HG02981 (cell line): ENCODE measurements around the gene ZNF195.
A peak's percentile ranks its signal among the peaks of the same experiment; 100 is the strongest.
"Not testable (repeated sequence)": the region's sequence is repeated elsewhere in the genome, so short reads cannot be mapped to it uniquely, and the experiment has no call there.

ENCODE experiments used
- ATAC-seq: cut with Tn5 transposase; IDR thresholded peaks from one replicate; pipeline ENCODE4 v1.9.1; 2021; ENCODE audit warnings: mild to moderate bottlenecking, moderate library complexity; ENCODE audit not compliant: unreplicated experiment

Gene ZNF195

DNA sequence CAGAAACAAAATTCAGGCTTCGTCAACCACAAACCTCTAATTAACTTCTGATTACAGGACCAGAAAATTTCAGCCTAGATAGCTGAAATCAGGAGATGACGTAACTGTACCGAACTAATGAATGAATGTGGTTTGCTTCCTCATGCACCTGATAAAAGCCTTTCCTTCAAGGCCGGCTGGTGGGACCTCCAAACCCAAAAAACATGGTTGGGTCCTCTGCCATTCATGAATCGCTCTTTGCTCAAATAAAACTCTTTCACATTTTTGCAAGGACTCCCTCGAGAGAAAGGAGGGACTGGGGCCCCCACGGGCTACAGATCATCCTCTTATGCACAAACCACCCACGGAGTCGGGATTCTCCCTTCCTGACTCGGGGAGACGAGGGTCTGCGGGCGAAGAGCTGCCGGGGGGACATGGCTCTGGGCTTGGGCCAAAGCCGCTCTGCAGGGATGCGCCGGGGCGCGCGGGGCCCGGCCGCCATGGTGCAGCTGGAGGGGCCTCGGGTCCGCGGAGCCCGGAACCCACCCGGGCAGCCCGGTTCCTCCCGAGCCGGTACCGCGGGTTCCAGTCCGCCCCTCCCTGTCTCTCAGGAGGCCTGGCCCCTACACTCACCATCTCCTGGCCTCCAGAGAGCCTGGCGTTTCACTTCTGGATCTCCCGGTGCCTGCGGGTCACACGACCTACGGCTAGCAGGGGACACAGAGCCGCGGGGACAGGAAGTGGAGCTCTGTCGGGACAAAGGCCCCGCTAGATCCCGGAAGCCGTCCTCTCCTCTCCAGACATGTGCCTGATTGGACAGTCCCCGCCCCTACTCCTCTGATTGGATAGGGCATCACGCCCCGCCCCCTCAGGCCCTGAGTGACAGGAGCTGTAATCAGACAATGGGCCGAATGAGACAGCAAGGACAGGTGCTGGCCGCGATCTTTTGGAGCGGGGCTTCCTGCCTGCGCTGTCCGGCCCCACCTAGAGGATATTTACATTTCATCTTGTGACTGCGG, at the start of gene ZNF195:
Gene ZNF195, minus strand, starts transcription at position 721 of the 998 bp plus-strand sequence. Its CDS starts 106 bp downstream, at position 615.
- peak; percentile 98 for ATAC-seq

DNA sequence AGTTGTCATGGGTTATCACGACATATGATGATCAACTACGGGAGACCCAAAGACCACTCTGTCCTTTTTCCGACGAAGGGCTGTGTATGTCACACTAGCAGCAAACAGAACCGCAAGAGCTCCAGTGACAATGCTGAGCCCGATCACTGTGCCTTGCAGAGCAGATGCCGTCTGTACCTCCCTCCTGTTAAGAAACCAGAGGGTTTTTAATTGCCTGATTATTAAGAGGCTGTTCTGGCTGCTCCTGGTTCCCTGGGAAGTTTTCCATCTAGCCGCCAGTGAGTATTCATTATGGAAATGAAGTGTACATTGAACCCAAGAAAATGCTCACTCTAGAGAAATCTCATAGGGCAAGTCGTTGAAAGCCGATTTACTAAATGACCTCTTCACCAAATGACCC, 49.1 kb upstream of the ZNF195 start:
- not testable (repeated sequence) for ATAC-seq

DNA sequence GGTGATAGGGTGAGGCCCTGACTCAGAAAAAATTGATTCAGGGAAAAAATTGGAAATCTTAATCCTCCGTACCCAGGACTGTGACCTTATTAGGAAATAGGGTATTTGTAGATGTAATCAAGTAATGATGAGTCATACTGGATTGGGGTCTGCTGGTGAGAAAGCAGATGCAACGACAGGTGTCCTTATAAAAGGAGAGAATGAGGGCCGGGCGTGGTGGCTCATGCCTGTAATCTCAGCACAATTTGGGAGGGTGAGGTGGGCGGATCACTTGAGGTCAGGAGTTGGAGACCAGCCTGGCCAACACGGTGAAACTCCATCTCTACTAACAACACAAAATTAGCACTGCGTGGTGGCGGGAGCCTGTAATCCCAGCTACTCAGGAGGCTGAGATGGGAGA, 47.6 kb upstream of the ZNF195 start:
- not testable (repeated sequence) for ATAC-seq

DNA sequence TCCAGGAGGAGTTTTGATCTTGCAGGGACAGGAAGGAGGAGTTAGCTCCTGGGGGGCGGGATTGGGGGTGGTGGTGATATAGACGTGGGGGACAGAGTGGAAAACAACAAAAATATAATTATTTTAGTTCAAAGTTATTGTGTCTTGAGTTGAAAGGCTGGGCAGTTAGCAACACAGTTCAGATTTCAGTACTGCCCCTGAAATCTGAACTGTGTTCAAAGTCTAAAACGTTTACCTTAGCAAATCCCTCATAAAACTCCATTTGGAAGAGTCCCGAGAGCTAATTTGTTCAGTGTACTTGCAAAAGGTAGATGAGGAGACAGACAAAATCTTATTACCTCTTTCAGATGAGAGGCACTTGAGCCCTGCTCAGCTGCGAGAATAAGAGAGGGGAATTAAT, 45.0 kb upstream of the ZNF195 start:
- not testable (repeated sequence) for ATAC-seq

DNA sequence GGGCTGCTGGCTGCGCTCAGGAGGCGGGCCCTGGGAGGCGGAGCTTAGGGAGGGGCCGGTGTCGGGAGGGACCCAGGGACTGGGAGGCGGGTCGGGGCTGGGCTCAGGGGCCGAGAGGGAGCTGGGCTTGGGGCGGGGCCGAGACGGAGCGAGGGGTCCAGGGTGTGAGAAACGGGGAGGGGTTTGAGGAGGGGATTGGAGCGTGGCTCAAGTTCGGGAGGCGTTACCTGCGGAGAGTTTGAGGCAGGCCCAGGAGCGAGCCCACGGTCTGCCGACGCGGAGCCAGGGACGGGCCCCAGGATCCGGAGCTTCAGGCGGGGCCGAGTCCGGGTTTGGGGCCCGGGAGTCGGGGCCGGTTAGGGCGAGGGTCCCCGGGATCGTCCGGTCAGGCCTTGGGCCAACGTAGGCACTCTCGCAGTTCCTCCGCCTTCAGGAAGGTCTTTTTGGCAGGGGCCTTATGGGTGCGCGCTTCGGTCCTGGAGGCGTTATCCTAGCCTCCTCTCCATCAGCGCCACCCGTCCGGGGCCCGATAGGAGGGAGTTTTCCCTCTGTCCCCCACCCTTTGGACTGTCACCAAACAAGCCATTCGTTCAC, 44.3 kb upstream of the ZNF195 start:
- ATAC-seq, result not testable (repeated sequence)

DNA sequence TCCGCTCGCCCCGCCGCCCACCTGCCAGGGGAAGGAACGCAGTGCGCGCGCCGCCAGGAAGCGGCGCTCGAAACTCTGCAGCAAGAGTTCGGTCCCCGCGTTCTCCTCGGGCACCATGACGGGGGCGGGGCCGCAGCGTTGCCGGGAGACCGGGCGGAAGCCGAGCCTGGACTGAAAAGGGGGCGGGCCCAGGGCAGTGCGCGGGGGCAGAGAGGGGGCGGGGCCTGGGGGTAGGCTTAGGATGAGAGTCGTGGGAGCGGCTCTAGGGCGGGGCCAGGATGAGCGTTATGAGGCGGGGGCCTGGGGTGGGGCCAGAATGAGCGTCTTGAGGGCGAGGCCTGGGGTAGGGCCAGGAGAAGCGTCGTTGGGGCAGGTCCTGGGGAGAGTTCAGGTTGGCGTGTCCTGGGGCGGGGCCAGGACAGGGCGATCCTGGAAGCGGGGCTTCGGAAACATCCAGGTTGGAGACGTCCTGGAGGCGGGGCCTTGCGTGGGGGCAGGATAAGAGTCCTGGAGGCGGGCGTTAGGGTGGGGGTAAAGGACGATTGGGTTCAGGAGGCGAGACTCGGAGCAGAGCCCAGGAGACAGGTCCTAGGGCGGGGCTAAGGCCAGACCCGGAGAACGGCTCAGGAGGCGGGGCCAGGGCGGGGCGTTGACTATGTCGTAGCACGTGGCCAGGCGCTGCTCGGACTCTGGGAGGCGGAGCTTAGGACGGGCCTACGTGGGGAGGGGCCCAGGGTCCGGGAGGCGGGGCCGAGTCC, 43.6 kb upstream of the ZNF195 start:
- peak; percentile 88 for ATAC-seq

DNA sequence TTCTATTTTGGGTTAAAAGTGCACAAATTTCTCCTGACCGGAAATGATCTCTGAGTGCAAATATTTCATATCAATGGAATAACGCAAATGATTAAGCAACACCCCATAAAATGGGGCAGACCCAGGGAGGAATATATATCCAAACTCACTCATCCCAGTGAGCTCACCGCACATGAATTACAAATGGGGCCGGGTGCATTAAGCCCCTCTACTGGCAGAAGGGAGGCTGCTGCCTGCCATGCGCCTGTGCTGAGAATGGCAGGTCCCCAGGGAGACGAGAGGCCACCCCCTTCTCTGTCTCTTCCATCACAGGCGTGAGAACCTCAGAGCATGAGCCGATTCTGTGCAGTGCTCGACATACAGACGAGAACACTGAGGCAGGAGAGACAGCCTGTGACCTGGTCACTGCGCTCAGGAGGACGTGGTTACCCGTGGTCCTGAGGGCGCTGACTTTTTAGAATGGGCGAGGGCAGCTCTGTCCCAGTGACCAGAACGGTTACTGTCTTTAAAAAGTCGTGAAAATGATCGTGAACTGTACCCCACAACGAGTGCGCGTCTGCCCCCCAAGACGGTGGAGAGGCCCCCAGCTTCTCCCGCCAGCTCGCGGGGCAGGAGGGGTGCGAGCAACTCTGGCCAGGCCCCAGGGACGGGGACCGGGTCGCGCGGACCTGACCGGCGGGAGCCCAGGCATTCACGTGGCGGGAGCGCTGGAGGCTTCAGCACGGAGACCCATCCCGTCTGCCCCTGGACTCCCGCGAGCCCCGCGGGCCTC, 42.8 kb upstream of the ZNF195 start:
- not testable (repeated sequence) for ATAC-seq

DNA sequence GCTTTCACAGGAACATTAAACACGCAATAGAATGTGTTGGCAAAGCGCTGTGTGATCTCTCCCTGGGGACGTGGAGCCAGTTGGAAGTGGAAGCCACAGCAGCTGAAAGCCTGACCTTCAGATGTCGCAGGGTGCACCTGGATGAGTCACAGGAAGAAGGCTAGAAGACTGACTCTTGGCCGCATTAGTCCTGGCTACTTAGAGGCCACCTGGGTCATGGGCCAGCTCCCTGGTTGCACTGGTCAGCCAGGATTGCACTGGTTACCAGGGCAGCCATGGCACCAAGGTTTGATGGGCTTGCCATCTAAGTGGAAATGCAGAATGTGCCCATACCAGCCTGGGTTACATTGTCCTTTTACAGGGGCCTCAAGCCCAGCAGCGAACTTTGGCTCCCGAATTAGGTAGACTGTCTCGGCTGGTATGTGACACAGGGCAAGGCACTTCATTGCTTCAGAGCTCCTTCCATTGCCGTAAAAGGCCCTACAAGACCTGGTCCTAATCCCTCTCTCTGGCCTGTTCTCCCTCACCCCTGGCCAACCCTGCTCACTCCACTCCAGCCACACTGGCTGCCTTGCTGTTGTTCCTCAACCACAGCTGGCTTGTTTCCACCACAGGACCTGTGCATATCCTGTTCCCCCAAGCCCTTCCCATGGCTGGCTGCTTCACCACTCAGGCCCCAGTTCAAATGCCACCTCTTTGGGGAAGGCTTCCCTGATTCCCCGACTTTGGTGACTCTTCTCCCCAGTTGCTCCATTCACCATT, 41.5 kb upstream of the ZNF195 start:
- ATAC-seq, result not testable (repeated sequence)

DNA sequence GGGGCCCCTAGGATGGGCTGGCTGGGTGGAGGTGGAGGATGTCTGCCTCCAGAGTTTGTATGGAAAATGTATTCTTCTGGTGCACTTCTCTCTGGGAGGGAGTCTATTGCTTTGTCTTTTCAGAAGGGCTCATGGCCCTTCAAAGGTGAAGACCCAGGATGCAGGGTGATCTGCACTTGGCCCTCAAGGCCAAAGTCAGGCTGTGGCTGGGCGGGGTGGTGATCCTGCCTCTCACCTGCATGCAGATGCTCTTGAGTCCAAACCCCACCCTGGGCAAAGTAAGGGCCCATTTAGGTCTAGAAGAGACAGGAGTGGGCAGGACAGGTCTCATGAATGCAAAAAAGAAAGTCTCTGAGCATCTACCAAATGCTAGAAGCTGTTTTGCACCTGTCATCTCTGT, 40.5 kb upstream of the ZNF195 start:
- not testable (repeated sequence) for ATAC-seq

DNA sequence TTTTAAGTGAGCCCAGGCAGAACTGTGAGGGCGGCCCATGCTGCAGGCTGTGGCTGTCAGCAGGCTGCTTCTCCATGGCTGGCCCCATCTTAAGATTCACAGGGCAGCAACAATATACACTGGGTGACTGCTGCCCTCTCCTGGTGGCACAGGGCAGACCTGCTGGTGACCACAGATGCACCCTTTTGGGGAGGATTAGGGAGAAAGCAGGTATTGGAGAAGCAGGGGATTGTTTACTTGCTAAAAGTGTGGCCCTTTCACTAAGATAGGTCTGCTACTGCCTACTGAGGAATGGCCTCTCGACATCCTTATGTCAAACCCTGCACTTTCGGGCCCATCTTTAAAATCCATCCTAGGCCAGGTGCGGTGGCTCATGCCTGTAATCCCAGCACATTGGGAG, 38.1 kb upstream of the ZNF195 start:
- not testable (repeated sequence) for ATAC-seq

DNA sequence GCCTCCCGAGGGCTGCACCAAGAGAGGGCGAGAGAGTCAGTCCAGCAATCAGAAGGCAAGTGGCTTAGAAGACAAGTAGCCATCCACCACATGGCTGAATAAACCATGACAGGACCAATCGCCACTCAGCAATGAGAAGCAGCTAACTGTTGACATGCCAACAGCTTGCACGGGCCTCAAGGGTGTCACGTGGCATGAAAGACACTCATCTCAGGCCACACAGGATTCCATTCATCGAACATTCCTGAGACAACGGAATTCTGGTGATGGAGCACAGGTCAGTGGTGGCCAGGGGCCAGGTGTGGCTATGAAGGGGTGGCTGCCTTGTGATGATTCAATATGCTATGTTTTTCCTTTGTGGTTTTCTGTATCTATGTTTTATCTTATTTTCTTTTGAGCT, 36.4 kb upstream of the ZNF195 start:
- ATAC-seq, result not testable (repeated sequence)

DNA sequence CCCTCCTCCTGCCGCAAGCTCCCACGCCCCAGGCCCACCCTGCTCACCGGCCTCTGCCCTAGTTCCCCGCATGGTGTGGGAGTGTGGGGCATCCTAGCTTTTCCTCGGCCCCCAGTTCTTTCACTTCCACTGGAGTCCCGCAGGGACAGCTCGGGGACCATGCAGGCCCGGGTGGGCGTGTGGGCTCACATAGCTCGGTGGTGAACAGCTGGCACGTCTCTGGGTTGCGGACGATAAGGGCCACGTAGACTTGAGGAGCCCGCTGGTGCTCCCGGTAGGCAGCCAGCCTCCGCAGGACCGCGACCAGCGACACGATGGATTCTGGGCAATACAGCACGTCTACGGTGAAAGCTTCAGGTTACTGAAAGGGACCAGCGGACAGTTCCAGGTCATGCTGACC, 34.7 kb upstream of the ZNF195 start:
- not testable (repeated sequence) for ATAC-seq

DNA sequence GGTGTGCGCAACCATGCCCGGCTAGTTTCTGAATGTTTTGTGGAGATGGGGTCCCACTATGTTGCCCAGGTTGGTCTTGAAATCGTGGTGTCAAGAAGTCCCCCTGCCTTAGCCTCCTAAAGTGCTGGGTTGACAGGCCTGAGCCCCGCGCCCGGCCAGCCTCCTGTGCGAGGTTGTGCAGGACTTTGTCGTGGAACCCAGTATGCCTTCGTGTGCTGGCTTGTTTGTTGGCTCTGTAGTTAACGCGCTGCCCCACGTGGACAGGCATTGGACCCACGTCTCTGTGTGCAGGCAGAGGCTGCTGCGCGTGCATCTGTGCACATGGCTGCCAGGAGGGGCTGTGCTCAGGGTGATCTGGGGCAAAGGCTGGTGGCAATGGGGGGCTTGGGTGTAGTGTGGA, 33.9 kb upstream of the ZNF195 start:
- ATAC-seq, result no peak

DNA sequence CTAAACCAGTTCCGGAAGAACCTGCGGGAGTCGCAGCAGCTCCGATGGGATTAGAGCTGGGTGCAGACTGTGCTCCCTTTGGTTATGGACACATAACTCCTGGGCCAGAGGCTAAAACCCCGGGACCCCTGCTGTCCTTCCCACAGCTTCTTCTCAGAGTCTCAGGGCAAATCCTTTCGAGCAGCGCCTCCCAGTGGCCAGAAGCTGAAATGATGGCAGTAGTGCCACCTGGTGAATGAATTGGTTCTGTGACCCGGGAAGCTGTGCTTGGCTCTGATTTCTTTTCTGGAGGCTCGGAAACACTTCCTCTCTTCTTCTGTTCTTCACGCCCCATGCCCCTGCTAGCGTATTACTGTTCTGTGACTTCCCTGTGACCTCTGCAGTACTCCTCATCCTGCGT, 29.8 kb upstream of the ZNF195 start:
- not testable (repeated sequence) for ATAC-seq

DNA sequence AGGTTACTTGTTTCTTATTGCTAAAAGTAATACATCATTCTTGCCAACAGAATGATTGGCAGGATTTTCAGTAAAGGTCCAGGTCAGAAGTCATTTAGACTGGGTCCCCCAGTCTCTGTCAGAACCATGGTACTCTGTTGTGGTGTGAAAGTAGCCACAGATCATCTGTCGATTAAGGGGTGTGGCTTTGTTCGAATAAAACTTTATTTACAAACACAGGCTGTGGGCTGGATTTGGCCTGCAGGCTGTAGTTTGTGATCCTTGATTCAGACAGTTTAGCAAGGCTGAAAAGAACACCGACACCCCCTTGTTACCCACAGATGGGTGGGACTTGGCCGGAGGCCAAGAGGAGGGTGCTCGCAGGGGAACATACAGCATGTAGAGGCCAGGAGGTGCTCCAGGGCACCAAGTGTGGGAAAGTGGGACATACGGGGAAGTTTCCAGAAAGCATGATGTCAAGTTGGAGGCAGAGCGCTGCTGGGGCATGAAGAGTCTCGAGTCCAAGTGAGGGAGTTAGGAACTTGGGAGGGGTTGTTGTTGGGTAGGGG, 29.2 kb upstream of the ZNF195 start:
- ATAC-seq, result not testable (repeated sequence)

DNA sequence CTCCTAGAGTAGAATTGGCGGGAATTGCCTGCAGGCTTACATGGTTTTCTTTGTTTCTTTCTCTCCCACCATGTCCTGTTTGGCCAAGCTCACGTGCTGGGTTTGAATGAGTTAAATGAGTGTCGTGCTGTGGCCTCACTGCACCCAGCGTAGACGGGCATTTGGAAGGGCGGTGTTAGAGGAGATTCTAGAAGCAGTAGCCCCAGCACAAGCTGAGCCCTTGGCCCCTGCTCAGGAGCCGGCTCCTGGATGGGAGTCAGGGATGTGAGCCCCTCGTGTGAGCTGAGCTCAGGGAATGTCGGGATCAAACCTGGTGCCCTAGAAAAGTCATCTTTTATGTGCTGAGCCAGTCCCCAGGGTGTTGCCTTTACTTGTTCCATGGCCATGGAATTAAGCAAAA, 28.0 kb upstream of the ZNF195 start:
- not testable (repeated sequence) for ATAC-seq

DNA sequence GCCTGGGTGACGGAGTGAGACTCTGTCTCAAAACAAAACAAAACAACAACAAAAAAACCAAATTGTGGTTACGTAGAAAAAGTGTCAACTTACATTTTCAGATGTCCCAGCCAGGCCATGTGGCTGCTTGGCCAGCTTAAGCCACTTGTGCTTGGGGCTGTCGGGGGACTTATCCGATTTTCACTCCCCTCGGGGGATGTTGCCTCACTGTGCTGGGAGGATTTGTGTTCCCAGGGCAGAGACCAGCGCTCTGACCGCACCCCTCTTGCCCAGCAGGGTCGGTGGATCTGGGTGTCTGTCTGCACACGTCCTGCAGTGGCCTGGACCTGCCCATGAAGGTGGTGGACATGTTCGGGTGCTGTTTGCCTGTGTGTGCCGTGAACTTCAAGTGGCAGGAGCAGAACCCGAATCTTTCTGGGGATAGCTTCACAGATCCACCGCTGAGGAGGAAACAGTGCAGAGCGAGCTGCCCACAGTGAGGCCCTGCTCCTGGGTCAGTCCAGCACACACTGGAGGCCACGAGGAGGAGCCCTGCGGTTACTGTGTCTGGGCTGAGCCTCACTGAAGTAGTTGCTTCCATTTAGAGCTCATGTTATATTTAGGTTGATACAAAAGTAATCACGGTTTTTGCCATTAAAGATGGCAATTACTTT, 27.4 kb upstream of the ZNF195 start:
- ATAC-seq, result not testable (repeated sequence)

DNA sequence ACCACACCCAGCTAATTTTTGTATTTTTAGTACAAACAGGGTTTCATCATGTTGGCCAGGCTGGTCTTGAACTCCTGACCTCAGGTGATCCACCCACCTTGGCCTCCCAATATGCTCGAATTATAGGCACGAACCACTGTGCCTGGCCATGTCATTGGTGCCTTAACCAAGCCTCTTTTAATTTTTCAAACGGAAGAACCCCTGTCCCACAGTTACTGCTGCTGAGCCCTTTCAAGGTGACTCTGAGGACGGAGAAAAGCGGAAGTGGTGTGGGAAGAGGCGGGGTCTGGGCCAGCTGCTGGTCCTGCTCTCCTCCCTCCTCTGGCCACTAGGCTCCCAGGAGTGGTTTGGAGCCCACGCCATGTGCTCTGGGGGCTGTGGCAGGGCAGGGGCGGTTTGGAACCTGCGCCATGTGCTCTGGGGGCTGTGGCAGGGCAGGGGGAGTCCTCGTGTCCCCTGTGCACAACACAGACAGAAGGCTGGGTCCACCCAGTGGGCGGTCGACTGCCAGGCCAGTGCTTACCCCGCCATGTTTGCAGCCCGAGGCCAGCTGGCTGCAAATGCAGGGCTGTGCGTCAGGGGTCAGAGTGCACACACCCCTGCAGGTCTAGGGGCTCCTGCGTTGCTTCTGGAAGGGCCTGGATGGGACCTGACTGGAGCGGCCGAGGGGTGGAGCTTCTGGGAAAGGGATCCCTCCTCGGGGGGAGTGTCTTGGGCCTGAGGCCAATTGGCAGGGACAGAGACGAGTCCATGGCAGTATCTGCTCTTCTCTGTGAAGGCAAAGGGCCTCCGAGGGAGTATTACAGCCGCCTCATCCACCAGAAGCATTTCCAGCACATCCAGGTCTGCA, 25.4 kb upstream of the ZNF195 start:
- ATAC-seq, result not testable (repeated sequence)
